Body of pancreas (tissue), 4 donors: ENCODE data around the gene ZNF415. TPM values are rescaled to one million over a fixed set of nuclear protein-coding genes. Genes with fewer than 3 reads are reported as not detected.

ENCODE experiments used
- ATAC-seq: fragments of 150-250 bp; one replicate; pipeline ENCODE4 v1.9.1; 2016
- DNase-seq, 4 donors: peaks; one replicate each; pipeline ENCODE4 v3.0.0-alpha.2; 2019
- H3K27ac ChIP-seq, 4 donors: fragments of 200-600 bp; sonication (generic); 1 replicate in 3 of 4; 2 replicates in 1 of 4; pipeline versions ENCODE4 v1.5.1 to v1.6.1; 2016 to 2019; ENCODE audit warnings: mild to moderate bottlenecking in 1 of 4, mixed read lengths in 1 of 4, moderate library complexity in 1 of 4
- H3K27me3 ChIP-seq, 2 donors: fragments of 200-600 bp; sonication (generic); one replicate each; pipeline ENCODE4 v1.6.0; 2016; ENCODE audit warnings: mild to moderate bottlenecking in 1 of 2
- H3K36me3 ChIP-seq, 2 donors: fragments of 200-600 bp; sonication (generic); replicated peaks in 1 of 2; 2 replicates each; pipeline ENCODE4 v1.5.1; 2016; ENCODE audit warnings: low read depth in 2 of 2; ENCODE audit not compliant: insufficient read depth in 1 of 2
- H3K4me1 ChIP-seq: fragments of 200-600 bp; sonication (generic); one replicate; pipeline ENCODE4 v1.6.0; 2016
- H3K4me3 ChIP-seq, 2 donors: fragments of 200-600 bp; sonication (generic); 1 replicate in 1 of 2; 2 replicates in 1 of 2; pipeline ENCODE4 v1.5.1; 2016 to 2019
- H3K9me3 ChIP-seq, 3 donors: fragments of 200-600 bp; sonication (generic); 1 replicate in 2 of 3; 2 replicates in 1 of 3; pipeline ENCODE4 v1.5.1; 2016
- POLR2A ChIP-seq, 3 donors: fragments of 450-650 bp; IDR thresholded peaks; one replicate each; pipeline ENCODE4 v1.6.1; 2016; ENCODE audit warnings: antibody characterized with exemption in 3 of 3, mild to moderate bottlenecking in 2 of 3
- WGBS, 2 donors: methylation state at CpG; one replicate each; pipeline ENCODE4 v1.1.5; 2017; 5-methylcytosine and 5-hydroxymethylcytosine counted together
- intact Hi-C: fragments of 100-400 bp; cut with DNase I; formaldehyde crosslinking; loops from one replicate; pipeline ENCODE4 v1.15.1; 2023
- total RNA-seq, 2 donors: library from RNA; depleted of rRNA; stranded (reverse); fragments of >200 nt; gene quantifications; one replicate each; pipeline ENCODE4 v1.1.0, GENCODE V29; 2016
- TF ChIP-seq, protein P1 (sequence below), 7 experiments: fragments of 450-650 bp in 4 of 7; fragments of 200-600 bp in 3 of 7; sonication (generic) in 3 of 7; IDR thresholded peaks; one replicate each; pipeline ENCODE4 v1.5.1; 2016 to 2019; ENCODE audit warnings: antibody characterized with exemption in 7 of 7

The ZNF415 gene
- total RNA-seq, 2 donors from 2014 or later = 3.9 to 6.9 TPM

DNA sequence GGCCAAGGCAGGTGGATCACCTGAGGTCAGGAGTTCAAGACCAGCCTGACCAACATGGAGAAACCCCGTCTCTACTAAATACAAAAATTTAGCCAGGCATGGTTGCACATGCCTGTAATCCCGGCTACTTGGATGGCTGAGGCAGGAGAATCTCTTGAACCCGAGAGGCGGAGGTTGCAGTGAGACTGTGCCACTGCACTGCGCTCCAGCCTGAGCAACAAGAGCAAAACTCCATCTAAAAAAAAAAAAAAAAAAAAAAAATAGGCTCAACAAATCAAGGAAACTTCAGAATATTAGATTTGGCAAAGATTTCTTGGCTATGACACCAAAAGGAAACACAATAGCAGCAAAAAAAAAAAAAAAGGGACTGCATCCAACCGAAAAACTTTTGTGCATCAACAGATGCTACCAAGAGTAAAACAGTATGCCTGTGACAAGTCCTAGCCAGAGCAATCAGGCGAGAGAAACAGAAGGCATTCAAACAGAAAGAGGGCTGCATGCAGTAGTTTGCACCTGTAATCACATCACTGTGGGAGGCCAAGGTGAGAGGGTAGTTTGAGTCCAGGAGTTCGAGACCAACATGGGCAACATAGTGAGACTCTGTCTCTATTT lies 53.3 kb downstream of the ZNF415 start:
- no peak for ATAC-seq
- H3K4me3 ChIP-seq = no peak overlapping the region
- TF ChIP-seq, protein P1, sequence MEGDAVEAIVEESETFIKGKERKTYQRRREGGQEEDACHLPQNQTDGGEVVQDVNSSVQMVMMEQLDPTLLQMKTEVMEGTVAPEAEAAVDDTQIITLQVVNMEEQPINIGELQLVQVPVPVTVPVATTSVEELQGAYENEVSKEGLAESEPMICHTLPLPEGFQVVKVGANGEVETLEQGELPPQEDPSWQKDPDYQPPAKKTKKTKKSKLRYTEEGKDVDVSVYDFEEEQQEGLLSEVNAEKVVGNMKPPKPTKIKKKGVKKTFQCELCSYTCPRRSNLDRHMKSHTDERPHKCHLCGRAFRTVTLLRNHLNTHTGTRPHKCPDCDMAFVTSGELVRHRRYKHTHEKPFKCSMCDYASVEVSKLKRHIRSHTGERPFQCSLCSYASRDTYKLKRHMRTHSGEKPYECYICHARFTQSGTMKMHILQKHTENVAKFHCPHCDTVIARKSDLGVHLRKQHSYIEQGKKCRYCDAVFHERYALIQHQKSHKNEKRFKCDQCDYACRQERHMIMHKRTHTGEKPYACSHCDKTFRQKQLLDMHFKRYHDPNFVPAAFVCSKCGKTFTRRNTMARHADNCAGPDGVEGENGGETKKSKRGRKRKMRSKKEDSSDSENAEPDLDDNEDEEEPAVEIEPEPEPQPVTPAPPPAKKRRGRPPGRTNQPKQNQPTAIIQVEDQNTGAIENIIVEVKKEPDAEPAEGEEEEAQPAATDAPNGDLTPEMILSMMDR (IDR thresholded peaks at IDR 0.05) = no peak
- no peak for TF ChIP-seq POLR2A (IDR thresholded peaks at IDR 0.05)
- H3K36me3 ChIP-seq = peaks cover 4 to 5% of the 10 kb centered on the region in 2 donors
- peaks cover 0 to 6% (median 0%) of the 10 kb centered on the region in 3 donors for H3K9me3 ChIP-seq
- intact Hi-C loops = no loop called here
- H3K27me3 ChIP-seq = no peaks in the 10 kb centered on the region
- DNase-seq = no peak
- no peak overlapping the region for H3K27ac ChIP-seq
- no peaks in the 10 kb centered on the region for H3K4me1 ChIP-seq
- 87 to 88% methylated on average over 8 of the region's 8 CpGs for WGBS, 2 donors

GRCh38 chr19:53078668-53079067 lies 54.0 kb downstream of the ZNF415 start:
- Histone ChIP-seq H3K4me1 (no peaks in the 10 kb centered on the region), H3K9me3 (peaks cover 0 to 6% (median 0%) of the 10 kb centered on the region in 3 donors), H3K27me3 (no peaks in the 10 kb centered on the region), H3K4me3 (no peak overlapping the region), H3K36me3 (peaks cover 10 to 11% of the 10 kb centered on the region in 2 donors), H3K27ac (no peak overlapping the region)
- no peak for ATAC-seq
- intact Hi-C loops = no loop called here
- TF ChIP-seq POLR2A (IDR thresholded peaks at IDR 0.05) = no peak
- TF ChIP-seq, protein P1 (IDR thresholded peaks at IDR 0.05) = no peak
- 83 to 89% methylated on average over 1 of the region's 1 CpG for WGBS, 2 donors
- DNase-seq = no peak

DNA sequence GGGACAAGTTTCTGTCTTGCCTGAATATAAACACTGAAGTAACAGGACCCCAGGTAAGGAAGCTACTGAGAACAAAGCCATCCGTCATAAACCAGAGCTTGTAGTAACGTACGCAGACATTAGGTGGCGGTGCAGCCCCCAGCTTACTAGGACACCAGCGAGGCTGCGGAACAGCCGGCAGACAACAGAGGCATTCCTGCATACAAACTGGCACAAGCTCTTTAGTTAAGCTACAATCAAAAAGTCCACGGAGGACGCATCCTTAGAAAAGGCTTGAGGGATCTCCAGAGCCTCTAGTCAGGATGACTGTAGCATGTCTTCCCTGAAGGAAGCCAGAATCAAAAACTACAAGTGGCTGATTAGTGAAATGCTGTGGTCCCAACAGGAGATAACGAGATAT lies 55.7 kb downstream of the ZNF415 start:
- Histone ChIP-seq H3K4me1 (no peaks in the 10 kb centered on the region), H3K9me3 (peaks cover 0 to 11% (median 0%) of the 10 kb centered on the region in 3 donors), H3K4me3 (no peak overlapping the region), H3K36me3 (peaks cover 15 to 20% of the 10 kb centered on the region in 2 donors), H3K27ac (no peak overlapping the region), H3K27me3 (no peaks in the 10 kb centered on the region)
- intact Hi-C loops = no loop called here
- ATAC-seq (peak; percentile 55), DNase-seq (peak; percentile 40 to 61 (median 46))
- WGBS, 2 donors = 43 to 47% methylated on average over 10 of the region's 10 CpGs
- TF ChIP-seq, protein P1 (IDR thresholded peaks at IDR 0.05) = peak; percentile 8 to 49 (median 30)
- TF ChIP-seq POLR2A (IDR thresholded peaks at IDR 0.05) = no peak

- ATAC-seq (no peak), DNase-seq (no peak)
- 95 to 98% methylated on average over 5 of the region's 5 CpGs for WGBS, 2 donors
- TF ChIP-seq POLR2A (IDR thresholded peaks at IDR 0.05) = no peak
- TF ChIP-seq, protein P1 (IDR thresholded peaks at IDR 0.05) = no peak
- Histone ChIP-seq H3K9me3 (peaks cover 0 to 46% (median 2%) of the 10 kb centered on the region in 3 donors), H3K36me3 (peaks cover 24 to 31% of the 10 kb centered on the region in 2 donors), H3K27ac (no peak overlapping the region), H3K4me3 (no peak overlapping the region), H3K4me1 (no peaks in the 10 kb centered on the region), H3K27me3 (no peaks in the 10 kb centered on the region)
- intact Hi-C loops = no loop called here
These were observed 63.9 kb downstream of the ZNF415 start for GRCh38 chr19:53068834-53069233.

- Histone ChIP-seq H3K9me3 (peaks cover 0 to 48% (median 2%) of the 10 kb centered on the region in 3 donors), H3K27me3 (no peaks in the 10 kb centered on the region), H3K4me1 (no peaks in the 10 kb centered on the region), H3K27ac (no peak overlapping the region), H3K4me3 (no peak overlapping the region), H3K36me3 (peaks cover 18 to 30% of the 10 kb centered on the region in 2 donors)
- DNase-seq (no peak), ATAC-seq (no peak)
- intact Hi-C loops = no loop called here
- TF ChIP-seq, protein P1 (IDR thresholded peaks at IDR 0.05) = no peak
- TF ChIP-seq POLR2A (IDR thresholded peaks at IDR 0.05) = no peak
- WGBS, 2 donors = 94 to 96% methylated on average over 4 of the region's 4 CpGs
These were observed 64.5 kb downstream of the ZNF415 start for GRCh38 chr19:53068199-53068598.
